K562 (cell line): ENCODE measurements around the gene UBE2A. TPM values are rescaled to one million over a fixed set of nuclear protein-coding genes. Genes with fewer than 3 reads are reported as not detected.

ENCODE experiments used
- ATAC-seq: fragments of 200-7000 bp; cut with Tn5 transposase; 3 replicates; pipeline ENCODE4 v1.9.1; 2020; ENCODE audit warnings: moderate library complexity
- BruUV-seq: library from RNA; stranded (reverse); fragments of 400-500 nt; replicated peaks from 2 replicates; lab custom pipeline; 2021; lab: Mats Ljungman, UMichigan
- CTCF ChIA-PET: fragments of 300-600 bp; formaldehyde crosslinking; extraction: SDS; loops from one replicate; lab custom pipeline; 2021; ENCODE audit warnings: low intra/inter-chr PET ratio; lab: Yijun Ruan, JAX
- POLR2A ChIA-PET: fragments of 300-600, 350-650 bp; sonication (Branson Sonifier 250); formaldehyde crosslinking; extraction: SDS; loops from one replicate; lab custom pipeline; 2021; ENCODE audit warnings: antibody characterized with exemption, inconsistent platforms; lab: Yijun Ruan, JAX
- DNase-seq, 4 experiments: peaks; one replicate each; pipeline versions ENCODE4 v3.0.0 to v3.0.0-alpha.2; 2011 to 2018; ENCODE audit warnings: low spot score in 3 of 4, mixed read lengths in 3 of 4; ENCODE audit errors: extremely low read depth in 1 of 4
- FAIRE-seq: peaks from 2 replicates; lab custom pipeline; 2011; peaks lifted over from hg19 to GRCh38; lab: Jason Lieb, UNC
- H2AFZ ChIP-seq: 2 replicates; pipeline ENCODE4 v1.6.0; 2011; ENCODE audit warnings: low read depth, low read length, control low read depth, inconsistent platforms
- H3K27ac ChIP-seq: fragments of 200-600 bp; 3 replicates; pipeline ENCODE4 v1.8.0; 2011; ENCODE audit warnings: low read depth, mild to moderate bottlenecking, control low read depth, inconsistent platforms, low read length, moderate library complexity, mixed read lengths; ENCODE audit errors: extremely low read depth
- H3K27me3 ChIP-seq, 2 experiments: fragments of 300-600 bp in 1 of 2; 2 replicates in 1 of 2; 3 replicates in 1 of 2; pipeline versions ENCODE4 v1.6.0 to v1.8.0; 2011; ENCODE audit warnings: inconsistent platforms in 2 of 2, low read length in 2 of 2, mild to moderate bottlenecking in 1 of 2, mixed read lengths in 1 of 2, moderate library complexity in 1 of 2; ENCODE audit not compliant: control insufficient read depth in 2 of 2, insufficient read depth in 2 of 2
- H3K36me3 ChIP-seq: fragments of 300-600 bp; 3 replicates; pipeline ENCODE4 v1.8.0; 2011; ENCODE audit warnings: mild to moderate bottlenecking, low read length, inconsistent platforms; ENCODE audit not compliant: control insufficient read depth, insufficient read depth
- H3K4me1 ChIP-seq, 2 experiments: fragments of 200-600 bp in 1 of 2; replicated peaks in 1 of 2; 2 replicates in 1 of 2; 3 replicates in 1 of 2; pipeline versions ENCODE4 v1.5.1 to v1.8.0; 2011; ENCODE audit warnings: inconsistent platforms in 2 of 2, low read length in 2 of 2, mild to moderate bottlenecking in 1 of 2, mixed read lengths in 1 of 2, moderate library complexity in 1 of 2; ENCODE audit not compliant: control insufficient read depth in 2 of 2, insufficient read depth in 2 of 2
- H3K4me2 ChIP-seq: 2 replicates; pipeline ENCODE4 v1.6.1; 2011; ENCODE audit warnings: low read length, control low read depth, inconsistent platforms, mixed read lengths; ENCODE audit not compliant: insufficient read depth
- H3K4me3 ChIP-seq: fragments of 200-600 bp; sonication (generic), shearing (Covaris generic); 2 replicates; pipeline ENCODE4 v1.5.1; 2016; ENCODE audit warnings: control low read depth, inconsistent platforms
- H3K79me2 ChIP-seq: fragments of 200-600 bp; 3 replicates; pipeline ENCODE4 v1.8.0; 2011; ENCODE audit warnings: low read length, inconsistent platforms; ENCODE audit not compliant: control insufficient read depth, insufficient read depth
- H3K9ac ChIP-seq, 2 experiments: 2 replicates each; pipeline versions ENCODE4 v1.6.0 to v1.6.1; 2011; ENCODE audit warnings: low read depth in 2 of 2, low read length in 2 of 2, control low read depth in 1 of 2, inconsistent platforms in 1 of 2, mild to moderate bottlenecking in 1 of 2, mixed read lengths in 1 of 2; ENCODE audit not compliant: insufficient read depth in 1 of 2
- H3K9me1 ChIP-seq: one replicate; pipeline ENCODE4 v1.6.0; 2011; ENCODE audit warnings: inconsistent platforms, mild to moderate bottlenecking, low read length, moderate library complexity; ENCODE audit not compliant: control insufficient read depth, insufficient read depth
- H3K9me3 ChIP-seq: replicated peaks from 2 replicates; pipeline ENCODE4 v1.5.1; 2011; ENCODE audit warnings: low read depth, low read length, inconsistent platforms; ENCODE audit not compliant: control insufficient read depth, insufficient read depth
- H4K20me1 ChIP-seq: replicated peaks from 2 replicates; pipeline ENCODE4 v1.6.1; 2011; ENCODE audit warnings: low read length, inconsistent platforms, mixed read lengths; ENCODE audit not compliant: control insufficient read depth, insufficient read depth
- BCL6 ChIP-seq: fragments of 250-450 bp; sonication (Bioruptor Pico); IDR thresholded peaks from 2 replicates; pipeline ENCODE4 v1.4.0; 2020
- IRF2 ChIP-seq: sonication (generic); formaldehyde crosslinking; IDR thresholded peaks from 2 replicates; pipeline ENCODE4 v1.8.1; 2022; ENCODE audit warnings: mild to moderate bottlenecking, missing genetic modification reagents
- MCM5 ChIP-seq: fragments of 450-650 bp; IDR thresholded peaks from 2 replicates; pipeline ENCODE4 v1.6.1; 2016; ENCODE audit warnings: low read depth
- NR2C2 ChIP-seq, 2 experiments: fragments of 200-800 bp in 1 of 2; sonication (Bioruptor generic) in 1 of 2; sonication (generic) in 1 of 2; formaldehyde crosslinking in 1 of 2; IDR thresholded peaks; 2 replicates each; pipeline versions ENCODE4 v1.6.1 to v1.8.0; 2016 to 2022; ENCODE audit warnings: mild to moderate bottlenecking in 1 of 2, missing compliant biosample characterization in 1 of 2, missing genetic modification characterization in 1 of 2, missing genetic modification reagents in 1 of 2
- ZNF253 ChIP-seq: fragments of 250-450 bp; sonication (Bioruptor Pico); conservative IDR thresholded peaks from 2 replicates; pipeline ENCODE4 v1.6.1; 2021; ENCODE audit warnings: mild to moderate bottlenecking
- WGBS: fragments of 100-300 bp; shearing (Covaris generic); methylation state at CpG from one replicate; pipeline ENCODE4 v1.1.6; 2016; ENCODE audit warnings: low coverage, mixed read lengths; ENCODE audit not compliant: insufficient coverage; ENCODE audit errors: missing lambda C conversion rate; 5-methylcytosine and 5-hydroxymethylcytosine counted together
- in situ Hi-C: fragments of 300-500 bp; cut with MboI; formaldehyde crosslinking; loops from 4 replicates; pipeline ENCODE4 v1.15.0; 2018; ENCODE audit warnings: inconsistent platforms, mixed read lengths
- intact Hi-C: fragments of 100-400 bp; cut with micrococcal nuclease; formaldehyde crosslinking; loops from 2 replicates; pipeline ENCODE4 v1.14.2; 2022
- polyA plus RNA-seq, 8 experiments: library from polyadenylated mRNA; depleted of rRNA in 4 of 8; stranded (reverse) in 5 of 8; unstranded in 3 of 8; fragments of >200 nt; fragmentation: Nextera tagmentation in 2 of 8; fragmentation: Illumina TruSeq in 1 of 8; extraction: Ambion mirVana in 2 of 8; extraction: Trizol in 1 of 8; gene quantifications; 2 replicates each; pipeline versions ENCODE4 v1.2.1 to v1.2.3, GENCODE V29; 2011 to 2014; ENCODE audit warnings: inconsistent platforms in 1 of 8, missing spikeins in 1 of 8
- total RNA-seq, 7 experiments: library from RNA; depleted of rRNA in 6 of 7; stranded (reverse); fragments of >200 nt in 6 of 7; fragmentation: Illumina TruSeq in 2 of 7; extraction: Trizol in 2 of 7; gene quantifications; 2 replicates each; pipeline versions ENCODE4 v1.2.1 to v1.2.3, GENCODE V29; 2011 to 2021; ENCODE audit warnings: low replicate concordance in 1 of 7
- TF ChIP-seq, protein P1 (sequence below): fragments of 450-650 bp; IDR thresholded peaks from 2 replicates; pipeline ENCODE4 v1.6.1; 2016

UBE2A gene
- total and polyA plus RNA-seq, 9 of the 15 experiments (the other 6 are each of a cell fraction or from before 2014, with no cell fraction given): 21.6 to 87.6 (median 47.8) TPM

GRCh38 chrX:119589810-119590209, 15.4 kb downstream of the UBE2A start:
- H3K9me1 ChIP-seq: no peaks in the 10 kb centered on the region
- H3K4me2 ChIP-seq: no peak overlapping the region
- no peaks in the 10 kb centered on the region; the same call in 1 of the 2 replicates for H4K20me1 ChIP-seq
- intact Hi-C loops: no loop called here
- H2AFZ ChIP-seq: no peak overlapping the region
- no peaks in the 10 kb centered on the region for H3K4me1 ChIP-seq
- no peak for TF ChIP-seq MCM5
- H3K9me3 ChIP-seq: no peaks in the 10 kb centered on the region
- DNase-seq (no peak), ATAC-seq (no peak), FAIRE-seq (no peak)
- in situ Hi-C loops: no loop called here
- 98% methylated on average over 5 of the region's 5 CpGs for WGBS
- H3K9ac ChIP-seq: no peak overlapping the region
- ChIA-PET CTCF (no interaction called here), POLR2A (interaction anchor here (0.8 to 3.4 kb wide), 6 partner anchors 9 to 195 kb away, joined by 3 to 12 read pairs (median 3); no protein-coding TSS in a partner anchor)
- BruUV-seq: TSS peak; percentile 27
- no peaks in the 10 kb centered on the region for H3K27me3 ChIP-seq
- no peak overlapping the region for H3K27ac ChIP-seq
- peaks cover 68% of the 10 kb centered on the region for H3K36me3 ChIP-seq
- no peaks in the 10 kb centered on the region; the same call in 1 of the 3 replicates for H3K79me2 ChIP-seq
- no peak overlapping the region for H3K4me3 ChIP-seq

DNA sequence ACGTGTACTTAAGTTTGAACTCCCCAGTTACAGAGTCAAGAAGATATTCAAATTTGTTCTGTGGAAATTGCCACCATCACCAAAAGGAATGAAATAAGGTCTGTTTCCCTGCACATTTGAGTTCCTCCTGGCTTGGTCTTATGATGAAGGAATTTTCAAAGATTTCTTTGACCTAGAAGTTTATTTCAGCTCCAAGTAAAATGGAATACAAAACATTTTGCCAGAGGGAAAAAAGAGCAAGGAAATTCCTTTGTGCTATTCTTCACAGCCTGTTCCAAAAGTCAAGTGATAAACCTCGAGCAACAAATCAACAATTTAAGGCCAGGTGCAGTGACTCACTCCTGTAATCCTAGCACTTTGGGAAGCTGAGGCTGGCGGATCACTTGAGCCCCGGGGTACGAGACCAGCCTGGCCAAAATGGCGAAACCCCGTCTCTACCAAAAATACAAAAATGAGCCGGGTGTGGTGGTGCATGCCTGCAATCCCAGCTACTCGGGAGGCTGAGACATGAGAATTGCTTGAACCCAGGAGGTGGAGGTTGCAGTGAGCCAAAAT, 28.4 kb downstream of the UBE2A start:
- Histone ChIP-seq H2AFZ (no peak overlapping the region), H3K27ac (no peak overlapping the region), H3K9me1 (no peaks in the 10 kb centered on the region), H3K27me3 (no peaks in the 10 kb centered on the region), H3K4me1 (peaks cover 7 to 12% of the 10 kb centered on the region in 2 experiments; a peak in 4 of 5 replicates), H3K36me3 (peaks cover 38% of the 10 kb centered on the region), H3K9ac (no peak overlapping the region), H3K4me2 (no peak overlapping the region), H4K20me1 (peaks cover 20% of the 10 kb centered on the region), H3K9me3 (no peaks in the 10 kb centered on the region), H3K4me3 (no peak overlapping the region), H3K79me2 (peaks cover 81% of the 10 kb centered on the region)
- FAIRE-seq (no peak), DNase-seq (no peak), ATAC-seq (no peak)
- ChIA-PET POLR2A (interaction anchor here (0.7 to 1.1 kb wide), 3 partner anchors 13 to 365 kb away, joined by 3 to 4 read pairs (median 3); no protein-coding TSS in a partner anchor), CTCF (no interaction called here)
- BruUV-seq: no TSS peak
- 89% methylated on average over 9 of the region's 9 CpGs for WGBS
- intact Hi-C loops (loop anchor here (10.0 kb wide), 1 partner anchor 88 kb away; no protein-coding TSS in a partner anchor), in situ Hi-C loops (no loop called here)
- no peak for TF ChIP-seq BCL6 (CRISPR knock-in tag)
- TF ChIP-seq IRF2 (CRISPR knock-in tag): no peak
- no peak for TF ChIP-seq ZNF253 (CRISPR knock-in tag)
- TF ChIP-seq, protein P1, sequence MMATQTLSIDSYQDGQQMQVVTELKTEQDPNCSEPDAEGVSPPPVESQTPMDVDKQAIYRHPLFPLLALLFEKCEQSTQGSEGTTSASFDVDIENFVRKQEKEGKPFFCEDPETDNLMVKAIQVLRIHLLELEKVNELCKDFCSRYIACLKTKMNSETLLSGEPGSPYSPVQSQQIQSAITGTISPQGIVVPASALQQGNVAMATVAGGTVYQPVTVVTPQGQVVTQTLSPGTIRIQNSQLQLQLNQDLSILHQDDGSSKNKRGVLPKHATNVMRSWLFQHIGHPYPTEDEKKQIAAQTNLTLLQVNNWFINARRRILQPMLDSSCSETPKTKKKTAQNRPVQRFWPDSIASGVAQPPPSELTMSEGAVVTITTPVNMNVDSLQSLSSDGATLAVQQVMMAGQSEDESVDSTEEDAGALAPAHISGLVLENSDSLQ: no peak
- TF ChIP-seq NR2C2 (CRISPR knock-in tag; IDR thresholded peaks at IDR 0.05): no peak
- no peak for TF ChIP-seq NR2C2 (tag; IDR thresholded peaks at IDR 0.05)
